ENCODE results near the gene TMEM52B.

DNA sequence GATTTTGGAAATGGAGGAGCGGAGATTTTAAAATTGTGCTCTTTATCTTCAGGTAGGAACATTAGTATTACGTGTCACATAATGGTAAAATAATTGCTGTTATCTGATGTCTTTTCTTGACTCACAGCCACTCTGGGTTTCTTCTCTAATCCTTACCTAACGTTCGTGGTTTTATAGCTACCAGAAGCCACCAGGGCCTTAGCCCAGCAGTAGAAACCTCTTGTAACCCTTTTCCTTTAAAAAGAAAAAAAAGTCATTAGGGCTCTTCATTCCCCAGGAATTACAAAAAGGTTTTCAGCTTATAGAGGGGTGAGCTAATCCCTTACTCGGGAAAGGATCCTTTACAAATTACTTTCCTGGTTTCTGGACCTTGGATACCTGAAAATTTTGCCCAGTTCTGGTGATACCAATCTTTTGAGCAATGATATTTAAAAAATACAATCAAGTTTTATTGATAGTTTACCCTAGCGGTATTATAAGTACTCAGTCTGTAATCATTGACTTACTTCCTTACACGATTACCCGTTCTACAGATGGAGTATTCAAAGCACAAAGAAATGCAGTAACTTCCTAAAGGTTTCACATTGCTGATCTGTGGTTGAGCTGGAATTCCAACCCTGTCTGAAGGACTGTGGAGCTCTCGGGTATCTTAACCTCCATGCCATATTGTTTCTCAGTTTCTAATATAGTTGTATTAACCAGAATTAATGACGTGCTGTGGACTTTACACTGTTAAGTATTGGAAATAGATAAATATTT, 35.5 kb downstream of the TMEM52B start:
- TF ChIP-seq POLR2A (IDR thresholded peaks at IDR 0.05), result no peak
- TF ChIP-seq POLR2AphosphoS5 (IDR thresholded peaks at IDR 0.05; ENCODE audit: insufficient read depth in 1 of 2, low read depth in 1 of 2), result no peak
- TF ChIP-seq, protein P1, sequence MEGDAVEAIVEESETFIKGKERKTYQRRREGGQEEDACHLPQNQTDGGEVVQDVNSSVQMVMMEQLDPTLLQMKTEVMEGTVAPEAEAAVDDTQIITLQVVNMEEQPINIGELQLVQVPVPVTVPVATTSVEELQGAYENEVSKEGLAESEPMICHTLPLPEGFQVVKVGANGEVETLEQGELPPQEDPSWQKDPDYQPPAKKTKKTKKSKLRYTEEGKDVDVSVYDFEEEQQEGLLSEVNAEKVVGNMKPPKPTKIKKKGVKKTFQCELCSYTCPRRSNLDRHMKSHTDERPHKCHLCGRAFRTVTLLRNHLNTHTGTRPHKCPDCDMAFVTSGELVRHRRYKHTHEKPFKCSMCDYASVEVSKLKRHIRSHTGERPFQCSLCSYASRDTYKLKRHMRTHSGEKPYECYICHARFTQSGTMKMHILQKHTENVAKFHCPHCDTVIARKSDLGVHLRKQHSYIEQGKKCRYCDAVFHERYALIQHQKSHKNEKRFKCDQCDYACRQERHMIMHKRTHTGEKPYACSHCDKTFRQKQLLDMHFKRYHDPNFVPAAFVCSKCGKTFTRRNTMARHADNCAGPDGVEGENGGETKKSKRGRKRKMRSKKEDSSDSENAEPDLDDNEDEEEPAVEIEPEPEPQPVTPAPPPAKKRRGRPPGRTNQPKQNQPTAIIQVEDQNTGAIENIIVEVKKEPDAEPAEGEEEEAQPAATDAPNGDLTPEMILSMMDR (IDR thresholded peaks at IDR 0.05), result no peak
